ELR (cell line): Measurements from ENCODE around the gene DNM2.

Experiments used
- DNase-seq: peaks from one replicate; pipeline ENCODE4 v3.0.0-alpha.2; 2015; ENCODE audit warnings: low read depth

The DNM2 gene

GRCh38 chr19:10780368-10780767 is 62.5 kb downstream of the DNM2 start:
- DNase-seq = peak; percentile 89

GRCh38 chr19:10782795-10783194 is 64.9 kb downstream of the DNM2 start:
- no peak for DNase-seq

- DNase-seq = no peak
Measured at GRCh38 chr19:10784257-10784656, 66.4 kb downstream of the DNM2 start.

GRCh38 chr19:10788146-10788545 is 70.3 kb downstream of the DNM2 start:
- no peak for DNase-seq

GRCh38 chr19:10789866-10790265 is 72.0 kb downstream of the DNM2 start:
- DNase-seq = no peak

GRCh38 chr19:10796653-10797052 is 78.8 kb downstream of the DNM2 start:
- no peak for DNase-seq

GRCh38 chr19:10797078-10797477 is 79.2 kb downstream of the DNM2 start:
- DNase-seq = no peak

- no peak for DNase-seq
Measured at GRCh38 chr19:10797541-10798256, 79.8 kb downstream of the DNM2 start.

- DNase-seq = no peak
Measured at GRCh38 chr19:10800488-10800887, 82.6 kb downstream of the DNM2 start.

- no peak for DNase-seq
Measured at GRCh38 chr19:10802479-10802878, 84.6 kb downstream of the DNM2 start.

GRCh38 chr19:10803252-10803651 is 85.4 kb downstream of the DNM2 start:
- no peak for DNase-seq

- no peak for DNase-seq
Measured at GRCh38 chr19:10805065-10805757, 87.3 kb downstream of the DNM2 start.

- no peak for DNase-seq
Measured at GRCh38 chr19:10805758-10806247, 87.9 kb downstream of the DNM2 start.

- DNase-seq = peak; percentile 66
Measured at GRCh38 chr19:10808937-10809649, 91.2 kb downstream of the DNM2 start.

GRCh38 chr19:10809651-10810285 is 91.9 kb downstream of the DNM2 start:
- DNase-seq = no peak

- DNase-seq = no peak
Measured at GRCh38 chr19:10811391-10812111, 93.7 kb downstream of the DNM2 start.

GRCh38 chr19:10812196-10812595 is 94.3 kb downstream of the DNM2 start:
- peak; percentile 39 for DNase-seq

GRCh38 chr19:10812902-10813404 is 95.1 kb downstream of the DNM2 start:
- DNase-seq = peak; percentile 99

GRCh38 chr19:10815007-10815536 is 97.2 kb downstream of the DNM2 start:
- no peak for DNase-seq

- DNase-seq = peak; percentile 81
Measured at GRCh38 chr19:10815969-10816644, 98.2 kb downstream of the DNM2 start.

GRCh38 chr19:10816691-10817090 is 98.8 kb downstream of the DNM2 start:
- DNase-seq = peak; percentile 34
